Lower leg skin (tissue), 3 donors: ENCODE data around the gene MSRB3.

ENCODE experiments used
- POLR2A ChIP-seq, 2 donors: fragments of 450-650 bp; IDR thresholded peaks; one replicate each; pipeline ENCODE4 v1.6.1; 2016 to 2017; ENCODE audit warnings: antibody characterized with exemption in 2 of 2, mild to moderate bottlenecking in 1 of 2, moderate library complexity in 1 of 2
- TF ChIP-seq, protein P1 (sequence below), 3 donors: fragments of 450-650 bp; IDR thresholded peaks; one replicate each; pipeline ENCODE4 v1.5.1; 2016; ENCODE audit warnings: antibody characterized with exemption in 3 of 3, mild to moderate bottlenecking in 3 of 3, moderate library complexity in 2 of 3

DNA sequence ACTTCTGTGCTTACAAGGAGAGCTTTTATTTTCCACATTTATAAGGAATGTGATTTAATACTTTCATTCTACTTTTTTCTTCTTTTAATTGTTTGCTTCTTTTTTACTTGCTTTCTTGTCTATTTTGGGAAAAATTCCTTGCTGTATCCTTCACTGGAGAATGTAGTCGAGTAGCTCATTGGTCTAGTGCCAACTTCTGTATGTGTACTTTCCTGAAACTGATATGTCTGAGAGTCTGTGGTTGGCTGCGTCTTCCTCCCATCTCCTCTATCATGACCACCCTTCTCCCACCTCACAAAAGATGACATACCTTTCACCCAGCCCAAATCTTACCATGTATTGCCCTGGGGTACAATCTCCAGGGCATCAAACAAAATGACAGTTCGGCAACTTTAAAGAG, 51.8 kb downstream of the MSRB3 start:
- TF ChIP-seq POLR2A (IDR thresholded peaks at IDR 0.05): no peak
- TF ChIP-seq, protein P1, sequence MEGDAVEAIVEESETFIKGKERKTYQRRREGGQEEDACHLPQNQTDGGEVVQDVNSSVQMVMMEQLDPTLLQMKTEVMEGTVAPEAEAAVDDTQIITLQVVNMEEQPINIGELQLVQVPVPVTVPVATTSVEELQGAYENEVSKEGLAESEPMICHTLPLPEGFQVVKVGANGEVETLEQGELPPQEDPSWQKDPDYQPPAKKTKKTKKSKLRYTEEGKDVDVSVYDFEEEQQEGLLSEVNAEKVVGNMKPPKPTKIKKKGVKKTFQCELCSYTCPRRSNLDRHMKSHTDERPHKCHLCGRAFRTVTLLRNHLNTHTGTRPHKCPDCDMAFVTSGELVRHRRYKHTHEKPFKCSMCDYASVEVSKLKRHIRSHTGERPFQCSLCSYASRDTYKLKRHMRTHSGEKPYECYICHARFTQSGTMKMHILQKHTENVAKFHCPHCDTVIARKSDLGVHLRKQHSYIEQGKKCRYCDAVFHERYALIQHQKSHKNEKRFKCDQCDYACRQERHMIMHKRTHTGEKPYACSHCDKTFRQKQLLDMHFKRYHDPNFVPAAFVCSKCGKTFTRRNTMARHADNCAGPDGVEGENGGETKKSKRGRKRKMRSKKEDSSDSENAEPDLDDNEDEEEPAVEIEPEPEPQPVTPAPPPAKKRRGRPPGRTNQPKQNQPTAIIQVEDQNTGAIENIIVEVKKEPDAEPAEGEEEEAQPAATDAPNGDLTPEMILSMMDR (IDR thresholded peaks at IDR 0.05): no peak
